B cell (primary cell): ENCODE measurements around the gene TUBA4A. TPM values are rescaled to one million over a fixed set of nuclear protein-coding genes. Genes with fewer than 3 reads are reported as not detected.

Source experiments
- ATAC-seq: fragments of 200-7000 bp; cut with Tn5 transposase; one replicate; pipeline ENCODE4 v1.10.0; 2021; ENCODE audit warnings: low read depth, mild to moderate bottlenecking, moderate number of reproducible peaks, moderate library complexity
- CTCF ChIA-PET: fragments of 350-600 bp; sonication (Branson Sonifier 250); formaldehyde crosslinking; loops from one replicate; lab custom pipeline; 2021; ENCODE audit warnings: antibody characterized with exemption, inconsistent platforms; lab: Charles Lee
- POLR2A ChIA-PET: fragments of 350-600 bp; sonication (Branson Sonifier 250); formaldehyde crosslinking; loops from one replicate; lab custom pipeline; 2021; ENCODE audit warnings: antibody characterized with exemption; lab: Charles Lee
- DNase-seq: peaks from one replicate; pipeline ENCODE4 v3.0.0; 2013
- H2AFZ ChIP-seq: 2 replicates; pipeline ENCODE4 v1.6.1; 2012; ENCODE audit warnings: mild to moderate bottlenecking, low read depth, low read length; ENCODE audit not compliant: insufficient read depth, poor library complexity, severe bottlenecking
- H3K27ac ChIP-seq, 2 donors: 1 replicate in 1 of 2; 2 replicates in 1 of 2; pipeline ENCODE4 v1.5.1; 2012 to 2013; ENCODE audit warnings: low read length in 2 of 2, mild to moderate bottlenecking in 2 of 2, moderate library complexity in 1 of 2
- H3K27me3 ChIP-seq, 4 experiments: fragments of 200-600 bp in 1 of 4; sonication (generic) in 1 of 4; replicated peaks in 1 of 4; 1 replicate in 2 of 4; 2 replicates in 2 of 4; pipeline versions ENCODE4 v1.6.1 to v1.7.0; 2013 to 2016; ENCODE audit warnings: low read length in 3 of 4, mild to moderate bottlenecking in 2 of 4, mixed read lengths in 1 of 4, moderate library complexity in 1 of 4; ENCODE audit not compliant: insufficient read depth in 4 of 4, control insufficient read depth in 3 of 4; ENCODE audit errors: control extremely low read depth in 1 of 4
- H3K36me3 ChIP-seq, 2 experiments: replicated peaks in 1 of 2; 1 replicate in 1 of 2; 2 replicates in 1 of 2; pipeline versions ENCODE4 v1.6.1 to v1.7.1; 2013; ENCODE audit warnings: low read length in 1 of 2; ENCODE audit not compliant: insufficient read depth in 2 of 2, control insufficient read depth in 1 of 2; ENCODE audit errors: control extremely low read depth in 1 of 2, extremely low read depth in 1 of 2
- H3K4me1 ChIP-seq, 2 donors: fragments of 200-600 bp in 1 of 2; sonication (generic) in 1 of 2; 1 replicate in 1 of 2; 2 replicates in 1 of 2; pipeline versions ENCODE4 v1.5.1 to v1.6.1; 2013 to 2017; ENCODE audit warnings: low read length in 2 of 2; ENCODE audit not compliant: control insufficient read depth in 2 of 2, insufficient read depth in 2 of 2
- H3K4me2 ChIP-seq: replicated peaks from 2 replicates; pipeline ENCODE3; 2012; ENCODE audit warnings: mild to moderate bottlenecking, low read depth, low read length; ENCODE audit not compliant: poor library complexity, severe bottlenecking
- H3K4me3 ChIP-seq, 5 experiments: fragments of 200-600 bp in 1 of 5; sonication (generic) in 1 of 5; 1 replicate in 3 of 5; 2 replicates in 2 of 5; pipeline versions ENCODE4 v1.5.1 to v1.7.0; 2011 to 2016; ENCODE audit warnings: low read length in 4 of 5, mild to moderate bottlenecking in 4 of 5, low read depth in 2 of 5, control low read depth in 1 of 5, moderate library complexity in 1 of 5; ENCODE audit not compliant: insufficient read depth in 1 of 5; ENCODE audit errors: control extremely low read depth in 1 of 5, extremely low read depth in 1 of 5
- H3K79me2 ChIP-seq: fragments of 200-600 bp; sonication (generic); one replicate; pipeline ENCODE4 v1.6.0; 2016; ENCODE audit warnings: low read length; ENCODE audit not compliant: control insufficient read depth, insufficient read depth
- H3K9ac ChIP-seq: fragments of 200-600 bp; sonication (generic); 2 replicates; pipeline ENCODE4 v1.6.1; 2017; ENCODE audit warnings: mild to moderate bottlenecking, low read length, moderate library complexity
- H3K9me3 ChIP-seq, 3 donors: one replicate each; pipeline versions ENCODE4 v1.6.1 to v1.7.1; 2013; ENCODE audit warnings: low read length in 2 of 3; ENCODE audit not compliant: control insufficient read depth in 2 of 3, insufficient read depth in 1 of 3; ENCODE audit errors: control extremely low read depth in 1 of 3
- H4K20me1 ChIP-seq: 2 replicates; pipeline ENCODE4 v1.6.0; 2012; ENCODE audit warnings: mild to moderate bottlenecking, low read length; ENCODE audit not compliant: insufficient read depth, control insufficient read depth, poor library complexity, severe bottlenecking
- H3K27ac Mint-ChIP-seq: one replicate; pipeline ENCODE4 v1.8.0; 2021; ENCODE audit warnings: mixed read lengths
- H3K27me3 Mint-ChIP-seq: one replicate; pipeline ENCODE4 v1.8.0; 2021; ENCODE audit warnings: mixed read lengths
- H3K4me1 Mint-ChIP-seq: one replicate; pipeline ENCODE4 v1.8.0; 2021; ENCODE audit warnings: mixed read lengths
- H3K4me3 Mint-ChIP-seq: one replicate; pipeline ENCODE4 v1.8.0; 2021; ENCODE audit warnings: mixed read lengths
- H3K9me3 Mint-ChIP-seq: one replicate; pipeline ENCODE4 v1.8.0; 2022; ENCODE audit warnings: mixed read lengths; ENCODE audit not compliant: insufficient read depth
- CTCF ChIP-seq: fragments of 200-600 bp; IDR thresholded peaks from one replicate; pipeline ENCODE4 v1.8.0; 2022; ENCODE audit warnings: antibody characterized with exemption, mild to moderate bottlenecking
- EZH2 ChIP-seq: IDR thresholded peaks from 2 replicates; pipeline ENCODE4 v1.6.1; 2012; ENCODE audit warnings: borderline replicate concordance, low read depth, mild to moderate bottlenecking, moderate library complexity, low read length; ENCODE audit not compliant: insufficient read depth, poor library complexity, severe bottlenecking
- WGBS: methylation state at CpG from one replicate; pipeline ENCODE4 v1.1.5; 2013; ENCODE audit warnings: missing lambda C conversion rate; ENCODE audit not compliant: insufficient coverage; 5-methylcytosine and 5-hydroxymethylcytosine counted together
- intact Hi-C: fragments of 100-400 bp; cut with micrococcal nuclease; formaldehyde crosslinking; loops from one replicate; pipeline ENCODE4 v1.10.0; 2022
- polyA minus RNA-seq: library from RNA; depleted of rRNA, polyadenylated mRNA; stranded (reverse); fragments of >200 nt; gene quantifications from 2 replicates; pipeline ENCODE4 v1.2.3, GENCODE V29; 2012
- polyA plus RNA-seq: library from polyadenylated mRNA; depleted of rRNA; stranded (reverse); fragments of >200 nt; gene quantifications from 2 replicates; pipeline ENCODE4 v1.2.3, GENCODE V29; 2012
- total RNA-seq, 2 donors: library from RNA; stranded (reverse); fragments of 120-200 nt in 1 of 2; gene quantifications; 1 replicate in 1 of 2; 2 replicates in 1 of 2; pipeline versions ENCODE4 v1.2.3 to v1.2.4, GENCODE V29; 2013 to 2022

The TUBA4A gene
- total RNA-seq (196 and 213 TPM in 2 replicates), polyA plus RNA-seq (155 and 338 TPM in 2 replicates), polyA minus RNA-seq (60.0 and 78.3 TPM in 2 replicates)
- total RNA-seq (2013): 99.5 TPM

GRCh38 chr2:219253753-219254589 lies at the start of gene TUBA4A:
Gene TUBA4A (minus strand): TSS chr2:219253918. CDS start chr2:219253858, 60 bp downstream.
- H3K9me3 ChIP-seq: no peaks in the 10 kb centered on the region
- peaks cover 34 to 44% of the 10 kb centered on the region in 2 donors for H3K4me1 ChIP-seq
- peak within 1 kb of the TSS; percentile 90 for H3K9ac ChIP-seq
- no peaks in the 10 kb centered on the region for H3K27me3 ChIP-seq
- H3K4me3 Mint-ChIP-seq: peak within 1 kb of the TSS; percentile 87
- H2AFZ ChIP-seq: peak within 1 kb of the TSS; percentile 93
- no peaks in the 10 kb centered on the region for H3K27me3 Mint-ChIP-seq
- ChIA-PET CTCF (interaction anchor here (0.8 to 7.6 kb wide), 23 partner anchors 9 to 196 kb away, joined by 3 to 97 read pairs (median 5); partner anchors contain the start of genes ANKZF1, ATG9A, CNPPD1 and DNAJB2), POLR2A (interaction anchor here (0.5 to 4.2 kb wide), 19 partner anchors 9 to 1035 kb away, joined by 3 to 106 read pairs (median 5); partner anchors contain the start of genes ABCB6, ANKZF1, ATG9A and CNPPD1)
- peaks cover 40% of the 10 kb centered on the region for H3K79me2 ChIP-seq
- peak within 1 kb of the TSS; percentile 93 to 94 for H3K27ac ChIP-seq
- H3K4me3 ChIP-seq: peak within 1 kb of the TSS; percentile 83 to 97 (median 90)
- WGBS: 0% methylated on average over 75 of the region's 76 CpGs
- peak within 1 kb of the TSS; percentile 100 for H3K4me2 ChIP-seq
- H4K20me1 ChIP-seq: peaks cover 22% of the 10 kb centered on the region
- peak; percentile 93 for DNase-seq
- H3K9me3 Mint-ChIP-seq: no peaks in the 10 kb centered on the region
- intact Hi-C loops: loop anchor here (1.0 to 5.0 kb wide), 9 partner anchors 9 to 1037 kb away; partner anchors contain the start of genes ANKZF1, ARPC2, ATG9A and DNAJB2
- H3K27ac Mint-ChIP-seq: peak within 1 kb of the TSS; percentile 96
- peak; percentile 72 for ATAC-seq
- H3K4me1 Mint-ChIP-seq: peaks cover 49% of the 10 kb centered on the region
- H3K36me3 ChIP-seq: peaks cover 2 to 23% of the 10 kb centered on the region in 2 experiments
- no peak for TF ChIP-seq CTCF
- no peak for TF ChIP-seq EZH2
